Neutrophil (primary cell): Measurements from ENCODE around the gene CYP26B1.

Experiments
- H3K27ac ChIP-seq: fragments of 200-600 bp; sonication (generic); 2 replicates; pipeline ENCODE4 v1.5.1; 2016; ENCODE audit warnings: mild to moderate bottlenecking, moderate library complexity
- H3K27me3 ChIP-seq: fragments of 200-600 bp; sonication (generic); 2 replicates; pipeline ENCODE4 v1.6.0; 2016; ENCODE audit warnings: mild to moderate bottlenecking
- H3K36me3 ChIP-seq: fragments of 200-600 bp; sonication (generic); 2 replicates; pipeline ENCODE4 v1.5.1; 2017
- H3K4me1 ChIP-seq, 2 experiments: fragments of 200-600 bp in 1 of 2; sonication (generic) in 1 of 2; 1 replicate in 1 of 2; 2 replicates in 1 of 2; pipeline versions ENCODE4 v1.5.1 to v1.6.1; 2013 to 2016; ENCODE audit warnings: low read depth in 1 of 2, low read length in 1 of 2, mild to moderate bottlenecking in 1 of 2, moderate library complexity in 1 of 2; ENCODE audit not compliant: control insufficient read depth in 1 of 2, insufficient read depth in 1 of 2
- H3K4me3 ChIP-seq, 2 experiments: fragments of 200-600 bp in 1 of 2; sonication (generic) in 1 of 2; 1 replicate in 1 of 2; 2 replicates in 1 of 2; pipeline ENCODE4 v1.5.1; 2013 to 2016; ENCODE audit warnings: low read depth in 1 of 2, low read length in 1 of 2, mild to moderate bottlenecking in 1 of 2, moderate library complexity in 1 of 2
- H3K9me3 ChIP-seq: fragments of 200-600 bp; sonication (generic); 2 replicates; pipeline ENCODE4 v1.5.1; 2016
- TF ChIP-seq, protein P1 (sequence below): fragments of 200-600 bp; sonication (generic); IDR thresholded peaks from 2 replicates; pipeline ENCODE4 v1.5.1; 2016; ENCODE audit warnings: antibody characterized with exemption

Gene CYP26B1

DNA sequence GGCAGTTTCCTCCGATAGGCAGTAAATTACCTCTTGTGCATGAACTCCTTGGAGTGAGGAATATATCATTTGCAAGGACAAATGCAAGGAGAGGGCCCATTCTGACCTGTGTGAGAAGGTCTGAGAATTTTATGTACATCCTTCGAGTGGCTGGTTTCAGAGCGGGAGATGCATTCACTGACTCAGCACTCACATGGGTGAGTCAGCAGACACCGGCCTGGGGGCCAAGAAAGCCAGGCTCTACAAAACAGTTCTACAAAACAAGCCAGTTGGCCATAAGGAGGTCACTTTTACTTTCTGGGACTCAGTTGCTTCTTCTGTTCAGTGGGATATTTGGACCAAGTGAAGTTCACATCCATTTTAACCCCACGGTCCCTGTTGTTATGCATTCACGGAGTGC, 35.3 kb downstream of the CYP26B1 start:
- Histone ChIP-seq H3K4me1 (no peaks in the 10 kb centered on the region), H3K9me3 (no peaks in the 10 kb centered on the region), H3K27me3 (peaks cover 6% of the 10 kb centered on the region), H3K4me3 (no peak overlapping the region), H3K27ac (no peak overlapping the region), H3K36me3 (no peaks in the 10 kb centered on the region)
- TF ChIP-seq, protein P1, sequence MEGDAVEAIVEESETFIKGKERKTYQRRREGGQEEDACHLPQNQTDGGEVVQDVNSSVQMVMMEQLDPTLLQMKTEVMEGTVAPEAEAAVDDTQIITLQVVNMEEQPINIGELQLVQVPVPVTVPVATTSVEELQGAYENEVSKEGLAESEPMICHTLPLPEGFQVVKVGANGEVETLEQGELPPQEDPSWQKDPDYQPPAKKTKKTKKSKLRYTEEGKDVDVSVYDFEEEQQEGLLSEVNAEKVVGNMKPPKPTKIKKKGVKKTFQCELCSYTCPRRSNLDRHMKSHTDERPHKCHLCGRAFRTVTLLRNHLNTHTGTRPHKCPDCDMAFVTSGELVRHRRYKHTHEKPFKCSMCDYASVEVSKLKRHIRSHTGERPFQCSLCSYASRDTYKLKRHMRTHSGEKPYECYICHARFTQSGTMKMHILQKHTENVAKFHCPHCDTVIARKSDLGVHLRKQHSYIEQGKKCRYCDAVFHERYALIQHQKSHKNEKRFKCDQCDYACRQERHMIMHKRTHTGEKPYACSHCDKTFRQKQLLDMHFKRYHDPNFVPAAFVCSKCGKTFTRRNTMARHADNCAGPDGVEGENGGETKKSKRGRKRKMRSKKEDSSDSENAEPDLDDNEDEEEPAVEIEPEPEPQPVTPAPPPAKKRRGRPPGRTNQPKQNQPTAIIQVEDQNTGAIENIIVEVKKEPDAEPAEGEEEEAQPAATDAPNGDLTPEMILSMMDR: no peak

DNA sequence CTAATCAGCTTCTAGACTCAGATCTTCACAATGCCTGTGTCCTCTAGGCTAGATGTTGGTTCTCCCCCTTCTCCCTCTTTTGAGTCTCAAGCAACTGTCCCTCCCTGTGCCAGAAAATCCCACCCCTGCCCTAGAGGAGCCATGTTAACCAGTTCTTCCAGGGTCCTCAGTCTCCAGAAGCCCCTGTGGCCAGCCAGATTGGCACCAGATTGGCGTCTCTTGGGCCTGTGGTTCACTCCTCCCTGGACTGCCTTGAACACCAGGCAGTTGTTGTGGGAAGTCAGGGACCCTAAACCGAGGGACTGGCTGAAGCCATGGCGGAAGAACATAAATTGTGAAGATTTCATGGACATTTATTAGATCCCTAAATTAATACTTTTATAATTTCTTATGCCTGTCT, 36.6 kb downstream of the CYP26B1 start:
- TF ChIP-seq, protein P1: no peak
- Histone ChIP-seq H3K36me3 (no peaks in the 10 kb centered on the region), H3K4me3 (no peak overlapping the region), H3K9me3 (no peaks in the 10 kb centered on the region), H3K4me1 (no peaks in the 10 kb centered on the region), H3K27me3 (peaks cover 16% of the 10 kb centered on the region), H3K27ac (no peak overlapping the region)

DNA sequence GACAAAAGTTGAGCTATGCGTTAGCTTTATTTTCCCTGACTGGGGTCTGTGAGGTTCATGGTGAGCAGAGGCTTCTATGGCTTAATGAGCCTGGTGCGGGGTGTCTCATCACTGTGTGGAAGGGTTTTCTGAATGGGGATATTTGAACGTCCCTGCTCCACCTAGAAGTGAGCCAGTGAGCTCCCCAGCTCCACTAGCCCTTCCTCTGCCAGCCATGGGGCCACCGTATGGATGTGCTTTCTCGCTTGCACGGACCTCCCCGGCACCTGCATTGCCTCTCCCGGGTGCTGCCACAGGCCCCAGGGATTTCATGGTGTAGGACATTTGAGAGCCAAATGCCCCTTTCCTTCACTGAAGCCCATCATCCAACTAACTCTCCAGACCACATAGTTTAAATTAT, 37.8 kb downstream of the CYP26B1 start:
- H3K36me3 ChIP-seq: no peaks in the 10 kb centered on the region
- H3K27me3 ChIP-seq: peaks cover 16% of the 10 kb centered on the region
- TF ChIP-seq, protein P1: no peak
- no peak overlapping the region for H3K4me3 ChIP-seq
- H3K9me3 ChIP-seq: no peaks in the 10 kb centered on the region
- H3K4me1 ChIP-seq: no peaks in the 10 kb centered on the region
- no peak overlapping the region for H3K27ac ChIP-seq

DNA sequence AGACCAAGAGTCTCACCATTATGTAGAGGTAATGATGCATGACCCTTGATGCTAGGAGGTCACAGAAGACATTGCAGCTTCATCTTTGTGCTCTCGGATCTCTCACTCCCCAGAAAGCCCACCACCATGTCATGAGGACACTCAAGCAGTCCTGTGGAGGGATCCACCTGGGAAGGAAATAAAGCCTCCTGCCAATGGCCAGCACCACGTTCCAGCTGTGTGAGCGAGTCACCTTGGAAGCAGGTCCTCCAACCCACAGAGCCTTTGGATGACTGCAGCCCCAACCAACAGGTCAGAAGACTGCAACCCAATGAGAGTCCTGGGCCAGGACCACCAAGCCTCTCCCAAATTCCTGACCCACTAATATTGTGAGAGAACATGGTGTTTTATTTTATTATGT, 38.4 kb downstream of the CYP26B1 start:
- Histone ChIP-seq H3K4me1 (no peaks in the 10 kb centered on the region), H3K27ac (no peak overlapping the region), H3K4me3 (no peak overlapping the region), H3K36me3 (no peaks in the 10 kb centered on the region), H3K27me3 (peaks cover 16% of the 10 kb centered on the region), H3K9me3 (no peaks in the 10 kb centered on the region)
- TF ChIP-seq, protein P1: no peak

DNA sequence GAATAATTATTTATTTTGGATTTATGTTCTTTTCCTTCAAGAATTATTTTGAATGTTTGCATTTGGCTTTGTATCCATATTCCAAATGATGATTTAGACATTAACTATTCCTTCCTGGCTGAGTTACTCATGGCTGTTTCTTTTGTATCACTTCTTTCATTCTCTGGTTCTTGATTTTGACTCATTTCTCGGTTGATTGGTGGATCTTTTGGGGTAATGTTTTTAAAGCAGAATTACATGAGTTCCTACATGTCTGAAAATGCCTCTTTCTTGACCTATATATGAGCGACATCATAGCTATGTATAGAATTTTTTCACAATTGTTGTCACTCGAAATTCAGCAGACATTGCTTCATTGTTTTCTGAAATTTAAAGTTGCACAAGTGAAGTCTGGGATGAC, 39.5 kb downstream of the CYP26B1 start:
- Histone ChIP-seq H3K4me3 (no peak overlapping the region), H3K27ac (no peak overlapping the region), H3K4me1 (no peaks in the 10 kb centered on the region), H3K36me3 (no peaks in the 10 kb centered on the region), H3K27me3 (peaks cover 16% of the 10 kb centered on the region), H3K9me3 (no peaks in the 10 kb centered on the region)
- TF ChIP-seq, protein P1: no peak

DNA sequence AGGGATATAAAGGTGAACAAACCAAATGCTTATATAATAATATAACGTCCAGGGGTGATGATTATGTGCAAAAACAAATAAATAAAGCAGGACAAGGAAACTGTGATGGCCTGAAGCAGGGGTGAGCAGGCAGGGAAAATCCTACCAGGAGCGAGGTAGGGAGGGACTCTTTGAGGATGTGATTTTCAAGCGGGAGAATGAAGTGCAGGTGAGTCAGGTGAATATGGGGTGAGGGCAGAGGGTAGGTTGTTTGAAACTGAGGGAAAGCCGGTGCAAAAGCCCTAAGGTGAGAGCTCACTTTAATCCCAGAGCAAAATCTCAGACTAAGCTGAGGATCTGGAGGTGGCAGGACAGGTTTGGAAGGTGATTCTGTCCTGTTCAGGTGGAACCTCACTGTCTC, 40.7 kb downstream of the CYP26B1 start:
- Histone ChIP-seq H3K27me3 (peaks cover 17% of the 10 kb centered on the region), H3K4me1 (no peaks in the 10 kb centered on the region), H3K9me3 (no peaks in the 10 kb centered on the region), H3K4me3 (no peak overlapping the region), H3K36me3 (no peaks in the 10 kb centered on the region), H3K27ac (no peak overlapping the region)
- TF ChIP-seq, protein P1: no peak
